Iris pigment epithelial cell (primary cell): ENCODE results near the gene SLCO2B1.

Experiments
- DNase-seq: peaks from one replicate; pipeline ENCODE4 v3.0.0-alpha.2; 2011; ENCODE audit warnings: low read depth

Gene SLCO2B1

GRCh38 chr11:75145196-75145971 lies 5.5 kb upstream of the SLCO2B1 start:
- no peak for DNase-seq

GRCh38 chr11:75145972-75146519 lies 4.9 kb upstream of the SLCO2B1 start:
- DNase-seq, result no peak

GRCh38 chr11:75146711-75147110 lies 4.2 kb upstream of the SLCO2B1 start:
- DNase-seq, result no peak

GRCh38 chr11:75147191-75147874 lies 3.6 kb upstream of the SLCO2B1 start:
- DNase-seq, result no peak

- DNase-seq, result no peak
Measured at GRCh38 chr11:75147875-75148263, 3.0 kb upstream of the SLCO2B1 start.

GRCh38 chr11:75148436-75148983 lies 2.4 kb upstream of the SLCO2B1 start:
- DNase-seq, result no peak

- DNase-seq, result no peak
Measured at GRCh38 chr11:75149766-75150465, 991 bp upstream of the SLCO2B1 start.

- no peak for DNase-seq
Measured at GRCh38 chr11:75151346-75152047, 590 bp downstream of the SLCO2B1 start.

- no peak for DNase-seq
Measured at GRCh38 chr11:75152090-75152489, 1.2 kb downstream of the SLCO2B1 start.

GRCh38 chr11:75152651-75153427 lies 1.9 kb downstream of the SLCO2B1 start:
- no peak for DNase-seq

- no peak for DNase-seq
Measured at GRCh38 chr11:75154646-75155569, 4.0 kb downstream of the SLCO2B1 start.

- peak; percentile 25 for DNase-seq
Measured at GRCh38 chr11:75155570-75156422, 4.9 kb downstream of the SLCO2B1 start.

GRCh38 chr11:75158241-75158640 lies 7.3 kb downstream of the SLCO2B1 start:
- DNase-seq, result no peak

- DNase-seq, result no peak
Measured at GRCh38 chr11:75158696-75159150, 7.8 kb downstream of the SLCO2B1 start.

- DNase-seq, result no peak
Measured at GRCh38 chr11:75159151-75159953, 8.4 kb downstream of the SLCO2B1 start.

- DNase-seq, result no peak
Measured at GRCh38 chr11:75160220-75160757, 9.4 kb downstream of the SLCO2B1 start.

GRCh38 chr11:75160880-75161279 lies 10.0 kb downstream of the SLCO2B1 start:
- no peak for DNase-seq
